ENCODE measurements around the gene MYOCD. TPM values are rescaled to one million over a fixed set of nuclear protein-coding genes. Genes with fewer than 3 reads are reported as not detected.

The MYOCD gene
- total RNA-seq, 2 donors from 2014 or later = not detected

- Mint-ChIP-seq H3K4me1 (no peaks in the 10 kb centered on the region), H3K36me3 (ENCODE audit: low read depth) (no peaks in the 10 kb centered on the region), H3K4me3 (no peak overlapping the region), H3K27me3 (no peaks in the 10 kb centered on the region), H3K27ac (no peak overlapping the region)
- peaks cover 3% of the 10 kb centered on the region for H3K9me3 ChIP-seq (ENCODE audit: control insufficient read depth, low read length, poor library complexity, severe bottlenecking)
- DNase-seq = no peak
- no peak for ATAC-seq
These were observed 148.0 kb downstream of the MYOCD start for GRCh38 chr17:12813664-12814063.

- Mint-ChIP-seq H3K4me1 (no peaks in the 10 kb centered on the region), H3K27ac (no peak overlapping the region), H3K36me3 (ENCODE audit: low read depth) (no peaks in the 10 kb centered on the region), H3K4me3 (no peak overlapping the region), H3K27me3 (no peaks in the 10 kb centered on the region)
- DNase-seq (no peak), ATAC-seq (no peak)
- H3K9me3 ChIP-seq (ENCODE audit: control insufficient read depth, low read length, poor library complexity, severe bottlenecking) = no peaks in the 10 kb centered on the region
These were observed 149.0 kb downstream of the MYOCD start for GRCh38 chr17:12814718-12815117.

GRCh38 chr17:12815642-12816141 is 150.0 kb downstream of the MYOCD start:
- H3K4me1 Mint-ChIP-seq = no peaks in the 10 kb centered on the region
- no peaks in the 10 kb centered on the region for H3K36me3 Mint-ChIP-seq (ENCODE audit: low read depth)
- no peaks in the 10 kb centered on the region for H3K27me3 Mint-ChIP-seq
- no peaks in the 10 kb centered on the region for H3K9me3 ChIP-seq (ENCODE audit: control insufficient read depth, low read length, poor library complexity, severe bottlenecking)
- no peak overlapping the region for H3K27ac Mint-ChIP-seq
- no peak overlapping the region for H3K4me3 Mint-ChIP-seq
- ATAC-seq (no peak), DNase-seq (no peak)

Other genes starting within 250 kb of the MYOCD start
- not detected for gene ARHGAP44, start 123.6 kb downstream of the MYOCD start, total RNA-seq